ENCODE data around the gene SPINT1. TPM values are rescaled to one million over a fixed set of nuclear protein-coding genes. Genes with fewer than 3 reads are reported as not detected.

The SPINT1 gene
- total and polyA plus RNA-seq, 2 donors (not counting 1 experiment from before 2014, with no cell fraction given): 14.4 to 21.3 TPM

- Histone ChIP-seq H2AFZ (ENCODE audit: insufficient read depth, low read depth, low read length, poor library complexity, severe bottlenecking) (no peak overlapping the region), H3K4me2 (replicated peaks; ENCODE audit: low read depth, low read length, poor library complexity, severe bottlenecking) (no peak overlapping the region), H3K27me3 (replicated peaks in 1 of 4; ENCODE audit: control extremely low read depth in 1 of 4, control insufficient read depth in 3 of 4, insufficient read depth in 4 of 4, low read length in 3 of 4) (no peaks in the 10 kb centered on the region), H3K36me3 (replicated peaks in 1 of 2; ENCODE audit: control extremely low read depth in 1 of 2, control insufficient read depth in 1 of 2, extremely low read depth in 1 of 2, insufficient read depth in 2 of 2, low read length in 1 of 2) (peaks cover 2 to 47% of the 10 kb centered on the region in 2 experiments), H3K79me2 (ENCODE audit: control insufficient read depth, insufficient read depth, low read length) (peaks cover 28% of the 10 kb centered on the region), H3K27ac (ENCODE audit: low read length in 2 of 2) (no peak overlapping the region), H3K4me3 (ENCODE audit: control extremely low read depth in 1 of 5, extremely low read depth in 1 of 5, insufficient read depth in 1 of 5, low read depth in 2 of 5, low read length in 4 of 5) (no peak overlapping the region), H4K20me1 (ENCODE audit: control insufficient read depth, insufficient read depth, low read length, poor library complexity, severe bottlenecking) (peaks cover 24% of the 10 kb centered on the region), H3K4me1 (ENCODE audit: control insufficient read depth in 2 of 2, insufficient read depth in 2 of 2, low read length in 2 of 2) (peaks cover 20 to 38% of the 10 kb centered on the region in 2 donors), H3K9me3 (ENCODE audit: control extremely low read depth in 1 of 3, control insufficient read depth in 2 of 3, insufficient read depth in 1 of 3, low read length in 2 of 3) (no peaks in the 10 kb centered on the region), H3K9ac (ENCODE audit: low read length) (no peak overlapping the region)
- DNase-seq: no peak
- ATAC-seq (ENCODE audit: low read depth): no peak
- peaks cover 35% of the 10 kb centered on the region for H3K4me1 Mint-ChIP-seq
- H3K27me3 Mint-ChIP-seq: no peaks in the 10 kb centered on the region
- ChIA-PET CTCF (interaction anchor here (0.7 to 1.3 kb wide), 3 partner anchors 11 to 285 kb away, joined by 3 to 4 read pairs (median 4); no protein-coding TSS in a partner anchor), POLR2A (no interaction called here)
- no peaks in the 10 kb centered on the region for H3K9me3 Mint-ChIP-seq (ENCODE audit: insufficient read depth)
- WGBS (ENCODE audit: insufficient coverage): 97% methylated on average over 36 of the region's 36 CpGs
- H3K4me3 Mint-ChIP-seq: no peak overlapping the region
- H3K27ac Mint-ChIP-seq: no peak overlapping the region
- no peak for TF ChIP-seq EZH2 (IDR thresholded peaks at IDR 0.05; ENCODE audit: borderline replicate concordance, insufficient read depth, low read depth, low read length, poor library complexity, severe bottlenecking)
- no peak for TF ChIP-seq CTCF (IDR thresholded peaks at IDR 0.05)
- intact Hi-C loops (cut with micrococcal nuclease): loop anchor here (5.0 to 10.0 kb wide), 4 partner anchors 514 to 994 kb away; partner anchors contain the start of genes MGA, RTF1 and SPTBN5
These were observed 56.6 kb downstream of the SPINT1 start for GRCh38 chr15:40900256-40901052.

- POLR2A ChIA-PET: no interaction called here
- H3K4me3 Mint-ChIP-seq: no peak overlapping the region
- no peak overlapping the region for H3K4me2 ChIP-seq (replicated peaks; ENCODE audit: low read depth, low read length, poor library complexity, severe bottlenecking)
- H3K9me3 ChIP-seq (ENCODE audit: control extremely low read depth in 1 of 3, control insufficient read depth in 2 of 3, insufficient read depth in 1 of 3, low read length in 2 of 3): no peaks in the 10 kb centered on the region
- CTCF ChIA-PET: interaction anchor here (0.7 to 1.3 kb wide), 3 partner anchors 12 to 285 kb away, joined by 3 to 4 read pairs (median 4); no protein-coding TSS in a partner anchor
- no peak overlapping the region for H3K27ac ChIP-seq (ENCODE audit: low read length in 2 of 2)
- H2AFZ ChIP-seq (ENCODE audit: insufficient read depth, low read depth, low read length, poor library complexity, severe bottlenecking): no peak overlapping the region
- H3K9me3 Mint-ChIP-seq (ENCODE audit: insufficient read depth): no peaks in the 10 kb centered on the region
- H4K20me1 ChIP-seq (ENCODE audit: control insufficient read depth, insufficient read depth, low read length, poor library complexity, severe bottlenecking): peaks cover 20% of the 10 kb centered on the region
- no CpG with 5 or more reads among the region's 5 CpGs for WGBS (ENCODE audit: insufficient coverage)
- ATAC-seq (ENCODE audit: low read depth) (no peak), DNase-seq (no peak)
- H3K27me3 Mint-ChIP-seq: no peaks in the 10 kb centered on the region
- peaks cover under 1 to 44% of the 10 kb centered on the region in 2 experiments for H3K36me3 ChIP-seq (replicated peaks in 1 of 2; ENCODE audit: control extremely low read depth in 1 of 2, control insufficient read depth in 1 of 2, extremely low read depth in 1 of 2, insufficient read depth in 2 of 2, low read length in 1 of 2)
- intact Hi-C loops (cut with micrococcal nuclease): loop anchor here (5.0 to 10.0 kb wide), 4 partner anchors 514 to 994 kb away; partner anchors contain the start of genes MGA, RTF1 and SPTBN5
- peaks cover 22% of the 10 kb centered on the region for H3K79me2 ChIP-seq (ENCODE audit: control insufficient read depth, insufficient read depth, low read length)
- no peak overlapping the region for H3K4me3 ChIP-seq (ENCODE audit: control extremely low read depth in 1 of 5, extremely low read depth in 1 of 5, insufficient read depth in 1 of 5, low read depth in 2 of 5, low read length in 4 of 5)
- no peak overlapping the region for H3K9ac ChIP-seq (ENCODE audit: low read length)
- H3K4me1 ChIP-seq (ENCODE audit: control insufficient read depth in 2 of 2, insufficient read depth in 2 of 2, low read length in 2 of 2): peaks cover 21 to 39% of the 10 kb centered on the region in 2 donors
- no peak for TF ChIP-seq CTCF (IDR thresholded peaks at IDR 0.05)
- no peaks in the 10 kb centered on the region for H3K27me3 ChIP-seq (replicated peaks in 1 of 4; ENCODE audit: control extremely low read depth in 1 of 4, control insufficient read depth in 3 of 4, insufficient read depth in 4 of 4, low read length in 3 of 4)
- H3K27ac Mint-ChIP-seq: no peak overlapping the region
- peaks cover 35% of the 10 kb centered on the region for H3K4me1 Mint-ChIP-seq
These were observed 57.2 kb downstream of the SPINT1 start for GRCh38 chr15:40901053-40901443.
